ENCODE results near the gene DENND4A. TPM values are rescaled to one million over a fixed set of nuclear protein-coding genes. Genes with fewer than 3 reads are reported as not detected.

DENND4A gene
- total and polyA plus RNA-seq, 8 donors, result 20.6 to 26.3 (median 23.7) TPM

DNA sequence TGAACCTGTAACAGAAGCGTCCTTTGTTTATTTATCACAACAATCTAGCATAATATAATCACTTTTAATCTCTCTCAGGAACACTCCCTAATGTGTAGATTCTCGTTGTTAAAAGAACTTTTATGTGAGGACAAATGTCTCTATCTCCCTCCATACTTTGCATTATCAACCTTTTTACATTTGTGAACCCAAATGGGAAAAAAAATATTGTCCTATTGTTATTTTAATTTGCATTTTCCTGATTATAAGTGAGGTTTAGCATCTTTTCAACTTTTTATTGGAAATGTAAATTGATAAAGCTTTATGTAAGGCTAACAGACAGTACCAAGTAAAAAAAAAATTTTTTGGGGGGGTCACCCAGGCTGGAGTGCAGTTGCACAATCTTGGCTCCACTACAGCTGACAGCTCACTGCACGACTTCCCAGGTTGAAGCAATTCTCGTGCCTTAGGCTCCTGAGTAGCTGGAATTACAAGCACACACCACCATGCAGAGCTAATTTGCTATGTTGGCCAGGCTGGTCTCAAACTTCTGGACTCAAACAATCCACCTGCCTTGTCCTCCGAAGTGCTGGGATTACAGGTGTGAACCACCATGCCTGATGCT lies 33.0 kb upstream of the DENND4A start:
- ATAC-seq, result peak; percentile 66
- H3K36me3 ChIP-seq, result no peaks in the 10 kb centered on the region
- H3K27ac ChIP-seq, result no peak overlapping the region
- no peak overlapping the region for H3K4me3 ChIP-seq
- H3K9me3 ChIP-seq, result no peaks in the 10 kb centered on the region
- no peak for DNase-seq
- H3K27me3 ChIP-seq, result no peaks in the 10 kb centered on the region
- peaks cover 0 to 47% of the 10 kb centered on the region in 2 donors for H3K4me1 ChIP-seq
- TF ChIP-seq, protein P1, sequence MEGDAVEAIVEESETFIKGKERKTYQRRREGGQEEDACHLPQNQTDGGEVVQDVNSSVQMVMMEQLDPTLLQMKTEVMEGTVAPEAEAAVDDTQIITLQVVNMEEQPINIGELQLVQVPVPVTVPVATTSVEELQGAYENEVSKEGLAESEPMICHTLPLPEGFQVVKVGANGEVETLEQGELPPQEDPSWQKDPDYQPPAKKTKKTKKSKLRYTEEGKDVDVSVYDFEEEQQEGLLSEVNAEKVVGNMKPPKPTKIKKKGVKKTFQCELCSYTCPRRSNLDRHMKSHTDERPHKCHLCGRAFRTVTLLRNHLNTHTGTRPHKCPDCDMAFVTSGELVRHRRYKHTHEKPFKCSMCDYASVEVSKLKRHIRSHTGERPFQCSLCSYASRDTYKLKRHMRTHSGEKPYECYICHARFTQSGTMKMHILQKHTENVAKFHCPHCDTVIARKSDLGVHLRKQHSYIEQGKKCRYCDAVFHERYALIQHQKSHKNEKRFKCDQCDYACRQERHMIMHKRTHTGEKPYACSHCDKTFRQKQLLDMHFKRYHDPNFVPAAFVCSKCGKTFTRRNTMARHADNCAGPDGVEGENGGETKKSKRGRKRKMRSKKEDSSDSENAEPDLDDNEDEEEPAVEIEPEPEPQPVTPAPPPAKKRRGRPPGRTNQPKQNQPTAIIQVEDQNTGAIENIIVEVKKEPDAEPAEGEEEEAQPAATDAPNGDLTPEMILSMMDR (IDR thresholded peaks at IDR 0.05), result no peak
- intact Hi-C loops (cut with DNase I), result no loop called here

DNA sequence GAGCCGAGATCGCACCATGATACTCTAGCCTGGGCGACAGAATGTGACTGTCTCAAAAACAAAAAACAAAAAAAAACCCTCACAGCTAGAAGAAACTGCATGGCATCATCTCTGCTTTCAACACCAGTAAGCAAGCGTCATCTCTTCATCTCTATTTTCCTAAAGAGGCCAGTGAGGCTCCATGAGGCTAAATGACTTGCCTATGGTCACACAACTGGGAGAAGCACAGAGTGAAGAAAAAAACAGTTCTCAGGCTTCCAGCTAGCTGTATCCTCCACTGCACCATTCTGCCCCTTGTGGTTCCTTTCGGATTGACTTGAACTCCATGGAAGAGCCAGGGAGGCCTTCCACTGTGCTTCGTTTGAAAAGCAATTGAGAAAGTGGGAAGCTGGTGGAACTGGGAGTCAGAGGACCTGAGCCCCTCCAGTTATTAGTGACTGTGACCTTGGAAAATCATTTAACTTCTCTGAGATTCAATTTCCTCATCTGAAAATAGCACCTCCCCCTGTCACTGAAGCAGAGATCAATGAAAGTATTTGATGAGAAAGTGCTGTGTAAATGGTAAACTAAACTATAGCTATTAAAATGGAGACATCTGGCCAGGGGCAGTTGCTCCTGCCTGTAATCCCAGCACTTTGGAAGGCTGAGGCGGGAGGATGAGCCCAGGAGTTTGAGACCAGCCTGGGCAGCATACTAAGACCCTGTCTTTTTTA lies 32.1 kb upstream of the DENND4A start:
- intact Hi-C loops (cut with DNase I), result no loop called here
- TF ChIP-seq, protein P1 (IDR thresholded peaks at IDR 0.05), result peak; percentile 56 to 58
- H3K27ac ChIP-seq, result no peak overlapping the region
- peaks cover 0 to 47% of the 10 kb centered on the region in 2 donors for H3K4me1 ChIP-seq
- no peaks in the 10 kb centered on the region for H3K36me3 ChIP-seq
- peak in 1 of 4 donors; percentile 50 for DNase-seq
- peak; percentile 87 for ATAC-seq
- H3K4me3 ChIP-seq, result no peak overlapping the region
- H3K9me3 ChIP-seq, result no peaks in the 10 kb centered on the region
- no peaks in the 10 kb centered on the region for H3K27me3 ChIP-seq

DNA sequence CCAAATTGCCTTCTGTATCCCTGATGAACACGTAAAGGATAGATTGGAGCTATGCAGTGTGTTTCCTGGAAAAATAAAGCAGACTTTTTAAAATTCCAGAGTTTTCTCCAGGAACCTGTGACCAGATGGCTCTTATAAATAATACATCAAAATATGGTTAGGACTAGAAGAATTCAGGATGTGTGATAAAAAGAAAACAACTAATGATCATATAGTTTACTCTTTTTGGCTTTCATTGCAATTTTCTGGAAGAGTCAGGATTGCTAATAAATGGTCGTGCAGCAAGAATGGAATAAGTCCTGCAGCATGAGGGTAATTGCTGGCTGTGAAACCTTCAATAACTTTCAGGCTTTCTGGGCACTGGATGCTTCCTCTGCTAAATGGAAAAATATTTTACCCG lies 30.2 kb upstream of the DENND4A start:
- no peaks in the 10 kb centered on the region for H3K36me3 ChIP-seq
- H3K9me3 ChIP-seq, result no peaks in the 10 kb centered on the region
- no peak overlapping the region for H3K27ac ChIP-seq
- ATAC-seq (no peak), DNase-seq (no peak)
- intact Hi-C loops (cut with DNase I), result no loop called here
- TF ChIP-seq, protein P1 (IDR thresholded peaks at IDR 0.05), result no peak
- H3K4me3 ChIP-seq, result no peak overlapping the region
- H3K27me3 ChIP-seq, result no peaks in the 10 kb centered on the region
- H3K4me1 ChIP-seq, result peaks cover 0 to 39% of the 10 kb centered on the region in 2 donors

DNA sequence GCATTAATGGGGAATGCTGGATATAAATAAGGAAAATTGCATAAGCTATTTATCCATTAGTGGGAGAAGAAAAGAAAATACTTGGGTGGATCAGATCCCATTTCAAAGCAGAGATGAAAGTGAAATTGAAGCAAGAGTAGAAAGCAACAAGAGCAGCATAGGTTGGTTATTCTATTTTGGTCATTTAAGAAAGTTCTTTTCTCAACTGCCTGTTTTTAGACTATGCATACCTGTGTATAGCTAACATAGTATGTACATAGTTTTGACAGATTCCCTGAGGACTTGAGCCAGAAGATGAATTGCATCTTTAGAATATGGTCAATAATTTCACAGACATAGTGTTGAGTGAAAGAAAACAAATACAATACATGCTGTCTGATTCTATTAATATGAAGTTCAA lies 29.0 kb upstream of the DENND4A start:
- intact Hi-C loops (cut with DNase I), result no loop called here
- Histone ChIP-seq H3K4me3 (no peak overlapping the region), H3K27me3 (no peaks in the 10 kb centered on the region), H3K36me3 (no peaks in the 10 kb centered on the region), H3K9me3 (no peaks in the 10 kb centered on the region), H3K27ac (no peak overlapping the region), H3K4me1 (peaks cover 0 to 31% of the 10 kb centered on the region in 2 donors)
- DNase-seq, result no peak
- ATAC-seq, result no peak
- TF ChIP-seq, protein P1 (IDR thresholded peaks at IDR 0.05), result no peak

DNA sequence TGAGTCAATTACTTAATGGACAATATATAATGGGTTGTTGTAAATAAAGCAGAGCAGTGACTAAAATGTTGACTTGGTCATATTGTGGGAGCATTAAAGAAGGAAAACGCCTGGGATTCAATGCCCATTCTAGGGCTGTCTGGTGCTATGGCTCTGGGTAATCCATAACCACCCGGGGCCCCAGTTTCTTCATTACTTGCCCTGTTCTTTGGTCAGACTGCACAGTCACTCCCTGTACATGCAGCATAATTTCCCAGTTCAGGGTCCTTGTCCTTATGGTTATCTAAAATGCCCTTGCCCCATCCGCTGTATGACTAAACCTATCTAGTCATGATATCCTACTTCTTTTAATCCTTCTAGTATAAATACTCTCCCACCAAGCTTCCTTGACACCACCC lies 27.5 kb upstream of the DENND4A start:
- intact Hi-C loops (cut with DNase I), result no loop called here
- peak; percentile 10 for ATAC-seq
- DNase-seq, result no peak
- Histone ChIP-seq H3K27me3 (no peaks in the 10 kb centered on the region), H3K4me3 (no peak overlapping the region), H3K4me1 (peaks cover 0 to 24% of the 10 kb centered on the region in 2 donors), H3K27ac (peak overlapping the region in 1 of 2 donors; percentile 73), H3K9me3 (no peaks in the 10 kb centered on the region), H3K36me3 (no peaks in the 10 kb centered on the region)
- TF ChIP-seq, protein P1 (IDR thresholded peaks at IDR 0.05), result no peak

Data from left lung (tissue), 10 donors.